H54 (cell line): ENCODE data around the gene PRKG1.

Experiments
- DNase-seq: peaks from one replicate; pipeline ENCODE4 v3.0.0; 2011; ENCODE audit warnings: low spot score, mixed read lengths; ENCODE audit not compliant: insufficient read length
- FAIRE-seq: peaks from 3 replicates; lab custom pipeline; 2011; peaks lifted over from hg19 to GRCh38; lab: Jason Lieb, UNC
- POLR2A ChIP-seq: IDR thresholded peaks from 2 replicates; pipeline ENCODE4 v1.6.1; 2011; ENCODE audit warnings: low read depth, mild to moderate bottlenecking, low read length

Gene PRKG1

GRCh38 chr10:51583976-51584375 lies 509.7 kb downstream of the PRKG1 start:
- no peak for TF ChIP-seq POLR2A
- no peak for FAIRE-seq
- no peak for DNase-seq

GRCh38 chr10:51585742-51586141 lies 511.5 kb downstream of the PRKG1 start:
- TF ChIP-seq POLR2A = no peak
- DNase-seq (no peak), FAIRE-seq (no peak)

- no peak for TF ChIP-seq POLR2A
- DNase-seq (no peak), FAIRE-seq (no peak)
Measured at GRCh38 chr10:51588984-51589383, 514.7 kb downstream of the PRKG1 start.

- FAIRE-seq (no peak), DNase-seq (no peak)
- no peak for TF ChIP-seq POLR2A
Measured at GRCh38 chr10:51590818-51591217, 516.5 kb downstream of the PRKG1 start.

GRCh38 chr10:51596695-51597094 lies 522.4 kb downstream of the PRKG1 start:
- DNase-seq (no peak), FAIRE-seq (no peak)
- TF ChIP-seq POLR2A = no peak

GRCh38 chr10:51599647-51600046 lies 525.4 kb downstream of the PRKG1 start:
- DNase-seq (no peak), FAIRE-seq (no peak)
- TF ChIP-seq POLR2A = no peak

GRCh38 chr10:51602326-51602725 lies 528.0 kb downstream of the PRKG1 start:
- no peak for DNase-seq
- no peak for FAIRE-seq
- TF ChIP-seq POLR2A = no peak

- FAIRE-seq (no peak), DNase-seq (no peak)
- no peak for TF ChIP-seq POLR2A
Measured at GRCh38 chr10:51604579-51604978, 530.3 kb downstream of the PRKG1 start.

GRCh38 chr10:51606825-51607462 lies 532.7 kb downstream of the PRKG1 start:
- DNase-seq (no peak), FAIRE-seq (no peak)
- TF ChIP-seq POLR2A = no peak

GRCh38 chr10:51607463-51607835 lies 533.2 kb downstream of the PRKG1 start:
- TF ChIP-seq POLR2A = no peak
- DNase-seq = no peak
- FAIRE-seq = no peak

- FAIRE-seq (no peak), DNase-seq (no peak)
- no peak for TF ChIP-seq POLR2A
Measured at GRCh38 chr10:51608211-51608610, 533.9 kb downstream of the PRKG1 start.

GRCh38 chr10:51615764-51616298 lies 541.5 kb downstream of the PRKG1 start:
- DNase-seq = no peak
- no peak for TF ChIP-seq POLR2A
- no peak for FAIRE-seq

- TF ChIP-seq POLR2A = no peak
- no peak for FAIRE-seq
- DNase-seq = no peak
Measured at GRCh38 chr10:51617576-51618235, 543.4 kb downstream of the PRKG1 start.

GRCh38 chr10:51619365-51619764 lies 545.1 kb downstream of the PRKG1 start:
- no peak for TF ChIP-seq POLR2A
- DNase-seq (no peak), FAIRE-seq (no peak)

- FAIRE-seq (no peak), DNase-seq (no peak)
- no peak for TF ChIP-seq POLR2A
Measured at GRCh38 chr10:51620131-51620530, 545.8 kb downstream of the PRKG1 start.

GRCh38 chr10:51624013-51624412 lies 549.7 kb downstream of the PRKG1 start:
- FAIRE-seq = no peak
- DNase-seq = no peak
- no peak for TF ChIP-seq POLR2A
